ENCODE data around the gene RHOBTB3. TPM values are rescaled to one million over a fixed set of nuclear protein-coding genes. Genes with fewer than 3 reads are reported as not detected.

Gene RHOBTB3
- total and polyA plus RNA-seq, 4 donors = 10.5 to 59.8 (median 39.8) TPM

GRCh38 chr5:95713960-95714710, 17.0 kb upstream of the RHOBTB3 start:
- Histone ChIP-seq H3K4me1 (ENCODE audit: control insufficient read depth in 4 of 4, insufficient read depth in 4 of 4, low read length in 3 of 4) (peaks cover 0 to 5% (median 2%) of the 10 kb centered on the region in 4 donors), H3K4me3 (ENCODE audit: low read depth in 1 of 3, low read length in 3 of 3) (no peak overlapping the region), H3K27ac (ENCODE audit: low read depth in 1 of 2, low read length in 2 of 2) (no peak overlapping the region), H3K9me3 (ENCODE audit: control insufficient read depth in 4 of 4, low read length in 3 of 4) (no peaks in the 10 kb centered on the region), H3K27me3 (ENCODE audit: control insufficient read depth in 4 of 4, insufficient read depth in 4 of 4, low read length in 3 of 4) (no peaks in the 10 kb centered on the region), H3K9ac (ENCODE audit: low read depth in 1 of 2, low read length in 2 of 2) (no peak overlapping the region), H3K36me3 (ENCODE audit: control insufficient read depth in 4 of 4, insufficient read depth in 3 of 4, low read depth in 1 of 4, low read length in 3 of 4) (no peaks in the 10 kb centered on the region)
- 95% methylated on average over 4 of the region's 4 CpGs for WGBS
- TF ChIP-seq FOXA2 (IDR thresholded peaks at IDR 0.05) = no peak
- no peak for TF ChIP-seq RXRA (IDR thresholded peaks at IDR 0.05)
- TF ChIP-seq, protein P1, sequence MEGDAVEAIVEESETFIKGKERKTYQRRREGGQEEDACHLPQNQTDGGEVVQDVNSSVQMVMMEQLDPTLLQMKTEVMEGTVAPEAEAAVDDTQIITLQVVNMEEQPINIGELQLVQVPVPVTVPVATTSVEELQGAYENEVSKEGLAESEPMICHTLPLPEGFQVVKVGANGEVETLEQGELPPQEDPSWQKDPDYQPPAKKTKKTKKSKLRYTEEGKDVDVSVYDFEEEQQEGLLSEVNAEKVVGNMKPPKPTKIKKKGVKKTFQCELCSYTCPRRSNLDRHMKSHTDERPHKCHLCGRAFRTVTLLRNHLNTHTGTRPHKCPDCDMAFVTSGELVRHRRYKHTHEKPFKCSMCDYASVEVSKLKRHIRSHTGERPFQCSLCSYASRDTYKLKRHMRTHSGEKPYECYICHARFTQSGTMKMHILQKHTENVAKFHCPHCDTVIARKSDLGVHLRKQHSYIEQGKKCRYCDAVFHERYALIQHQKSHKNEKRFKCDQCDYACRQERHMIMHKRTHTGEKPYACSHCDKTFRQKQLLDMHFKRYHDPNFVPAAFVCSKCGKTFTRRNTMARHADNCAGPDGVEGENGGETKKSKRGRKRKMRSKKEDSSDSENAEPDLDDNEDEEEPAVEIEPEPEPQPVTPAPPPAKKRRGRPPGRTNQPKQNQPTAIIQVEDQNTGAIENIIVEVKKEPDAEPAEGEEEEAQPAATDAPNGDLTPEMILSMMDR (IDR thresholded peaks at IDR 0.05; ENCODE audit: low read depth, low read length, missing input control) = no peak
- no peak for DNase-seq (ENCODE audit: low spot score)

- Histone ChIP-seq H3K9ac (ENCODE audit: low read depth in 1 of 2, low read length in 2 of 2) (no peak overlapping the region), H3K4me1 (ENCODE audit: control insufficient read depth in 4 of 4, insufficient read depth in 4 of 4, low read length in 3 of 4) (no peaks in the 10 kb centered on the region), H3K36me3 (ENCODE audit: control insufficient read depth in 4 of 4, insufficient read depth in 3 of 4, low read depth in 1 of 4, low read length in 3 of 4) (no peaks in the 10 kb centered on the region), H3K27me3 (ENCODE audit: control insufficient read depth in 4 of 4, insufficient read depth in 4 of 4, low read length in 3 of 4) (no peaks in the 10 kb centered on the region), H3K4me3 (ENCODE audit: low read depth in 1 of 3, low read length in 3 of 3) (no peak overlapping the region), H3K27ac (ENCODE audit: low read depth in 1 of 2, low read length in 2 of 2) (no peak overlapping the region), H3K9me3 (ENCODE audit: control insufficient read depth in 4 of 4, low read length in 3 of 4) (no peaks in the 10 kb centered on the region)
- DNase-seq (ENCODE audit: low spot score) = no peak
- WGBS = 94% methylated on average over 5 of the region's 5 CpGs
- TF ChIP-seq EGR1 (IDR thresholded peaks at IDR 0.05; ENCODE audit: low read depth in 2 of 2) = no peak
- TF ChIP-seq SP1 (IDR thresholded peaks at IDR 0.05) = no peak
These were observed 15.2 kb upstream of the RHOBTB3 start for GRCh38 chr5:95715799-95716461.

- Histone ChIP-seq H3K9ac (ENCODE audit: low read depth in 1 of 2, low read length in 2 of 2) (no peak overlapping the region), H3K4me3 (ENCODE audit: low read depth in 1 of 3, low read length in 3 of 3) (no peak overlapping the region)
- 88% methylated on average over 2 of the region's 2 CpGs for WGBS
- TF ChIP-seq YY1 (IDR thresholded peaks at IDR 0.05) (no peak), FOXA2 (IDR thresholded peaks at IDR 0.05) (no peak), TAF1 (conservative IDR thresholded peaks at IDR 0.05) (no peak), RXRA (IDR thresholded peaks at IDR 0.05) (no peak), HNF4G (IDR thresholded peaks at IDR 0.05) (no peak), FOXA1 (IDR thresholded peaks at IDR 0.05) (no peak), RAD21 (IDR thresholded peaks at IDR 0.05) (no peak), NR2F2 (IDR thresholded peaks at IDR 0.05) (no peak), JUND (IDR thresholded peaks at IDR 0.05) (no peak), SP1 (IDR thresholded peaks at IDR 0.05) (no peak), ZBTB33 (IDR thresholded peaks at IDR 0.05) (no peak), EGR1 (IDR thresholded peaks at IDR 0.05; ENCODE audit: low read depth in 2 of 2) (no peak)
- TF ChIP-seq, protein P1 (IDR thresholded peaks at IDR 0.05; ENCODE audit: low read depth, low read length, missing input control) = no peak
- TF ChIP-seq, protein P2, sequence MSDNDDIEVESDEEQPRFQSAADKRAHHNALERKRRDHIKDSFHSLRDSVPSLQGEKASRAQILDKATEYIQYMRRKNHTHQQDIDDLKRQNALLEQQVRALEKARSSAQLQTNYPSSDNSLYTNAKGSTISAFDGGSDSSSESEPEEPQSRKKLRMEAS (IDR thresholded peaks at IDR 0.05) = no peak
- TF ChIP-seq, protein P3, sequence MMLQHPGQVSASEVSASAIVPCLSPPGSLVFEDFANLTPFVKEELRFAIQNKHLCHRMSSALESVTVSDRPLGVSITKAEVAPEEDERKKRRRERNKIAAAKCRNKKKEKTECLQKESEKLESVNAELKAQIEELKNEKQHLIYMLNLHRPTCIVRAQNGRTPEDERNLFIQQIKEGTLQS (IDR thresholded peaks at IDR 0.05) = no peak
- TF ChIP-seq, protein P4, sequence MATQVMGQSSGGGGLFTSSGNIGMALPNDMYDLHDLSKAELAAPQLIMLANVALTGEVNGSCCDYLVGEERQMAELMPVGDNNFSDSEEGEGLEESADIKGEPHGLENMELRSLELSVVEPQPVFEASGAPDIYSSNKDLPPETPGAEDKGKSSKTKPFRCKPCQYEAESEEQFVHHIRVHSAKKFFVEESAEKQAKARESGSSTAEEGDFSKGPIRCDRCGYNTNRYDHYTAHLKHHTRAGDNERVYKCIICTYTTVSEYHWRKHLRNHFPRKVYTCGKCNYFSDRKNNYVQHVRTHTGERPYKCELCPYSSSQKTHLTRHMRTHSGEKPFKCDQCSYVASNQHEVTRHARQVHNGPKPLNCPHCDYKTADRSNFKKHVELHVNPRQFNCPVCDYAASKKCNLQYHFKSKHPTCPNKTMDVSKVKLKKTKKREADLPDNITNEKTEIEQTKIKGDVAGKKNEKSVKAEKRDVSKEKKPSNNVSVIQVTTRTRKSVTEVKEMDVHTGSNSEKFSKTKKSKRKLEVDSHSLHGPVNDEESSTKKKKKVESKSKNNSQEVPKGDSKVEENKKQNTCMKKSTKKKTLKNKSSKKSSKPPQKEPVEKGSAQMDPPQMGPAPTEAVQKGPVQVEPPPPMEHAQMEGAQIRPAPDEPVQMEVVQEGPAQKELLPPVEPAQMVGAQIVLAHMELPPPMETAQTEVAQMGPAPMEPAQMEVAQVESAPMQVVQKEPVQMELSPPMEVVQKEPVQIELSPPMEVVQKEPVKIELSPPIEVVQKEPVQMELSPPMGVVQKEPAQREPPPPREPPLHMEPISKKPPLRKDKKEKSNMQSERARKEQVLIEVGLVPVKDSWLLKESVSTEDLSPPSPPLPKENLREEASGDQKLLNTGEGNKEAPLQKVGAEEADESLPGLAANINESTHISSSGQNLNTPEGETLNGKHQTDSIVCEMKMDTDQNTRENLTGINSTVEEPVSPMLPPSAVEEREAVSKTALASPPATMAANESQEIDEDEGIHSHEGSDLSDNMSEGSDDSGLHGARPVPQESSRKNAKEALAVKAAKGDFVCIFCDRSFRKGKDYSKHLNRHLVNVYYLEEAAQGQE (IDR thresholded peaks at IDR 0.05) = no peak
These were observed 13.7 kb upstream of the RHOBTB3 start for GRCh38 chr5:95717439-95717838.

More at GRCh38 chr5:95717439-95717838, 13.7 kb upstream of the RHOBTB3 start:
- Histone ChIP-seq H3K4me1 (ENCODE audit: control insufficient read depth in 4 of 4, insufficient read depth in 4 of 4, low read length in 3 of 4) (no peaks in the 10 kb centered on the region), H3K36me3 (ENCODE audit: control insufficient read depth in 4 of 4, insufficient read depth in 3 of 4, low read depth in 1 of 4, low read length in 3 of 4) (no peaks in the 10 kb centered on the region), H3K27ac (ENCODE audit: low read depth in 1 of 2, low read length in 2 of 2) (no peak overlapping the region), H3K27me3 (ENCODE audit: control insufficient read depth in 4 of 4, insufficient read depth in 4 of 4, low read length in 3 of 4) (no peaks in the 10 kb centered on the region), H3K9me3 (ENCODE audit: control insufficient read depth in 4 of 4, low read length in 3 of 4) (no peaks in the 10 kb centered on the region)
- no peak for DNase-seq (ENCODE audit: low spot score)
